Stimulated activated naive CD8-positive, alpha-beta T cell treated with anti-CD3 and anti-CD28 coated beads, Interleukin-15, amount 100 ng/mL, for 72 hours (primary cell): ENCODE results near the gene KIRREL3.

Source experiments
- ATAC-seq: fragments of 150-1000 bp; cut with Tn5 transposase; 2 replicates; pipeline ENCODE4 v1.10.0; 2021; ENCODE audit warnings: mild to moderate bottlenecking, moderate library complexity
- DNase-seq, 2 donors: peaks; one replicate each; pipeline ENCODE4 v3.0.0; 2021 to 2022
- H3K27ac Mint-ChIP-seq, 2 donors: one replicate each; pipeline ENCODE4 v1.8.0; 2022; ENCODE audit warnings: mild to moderate bottlenecking in 2 of 2, mixed read lengths in 2 of 2, moderate library complexity in 2 of 2
- H3K27me3 Mint-ChIP-seq: one replicate; pipeline ENCODE4 v1.8.0; 2022; ENCODE audit warnings: mixed read lengths
- H3K4me1 Mint-ChIP-seq: one replicate; pipeline ENCODE4 v1.8.0; 2022; ENCODE audit warnings: mild to moderate bottlenecking, mixed read lengths
- H3K4me3 Mint-ChIP-seq, 2 donors: one replicate each; pipeline ENCODE4 v1.8.0; 2022; ENCODE audit warnings: mild to moderate bottlenecking in 2 of 2, mixed read lengths in 2 of 2, moderate library complexity in 1 of 2
- H3K9me3 Mint-ChIP-seq, 2 donors: one replicate each; pipeline ENCODE4 v1.8.0; 2022; ENCODE audit warnings: mixed read lengths in 2 of 2

The KIRREL3 gene

DNA sequence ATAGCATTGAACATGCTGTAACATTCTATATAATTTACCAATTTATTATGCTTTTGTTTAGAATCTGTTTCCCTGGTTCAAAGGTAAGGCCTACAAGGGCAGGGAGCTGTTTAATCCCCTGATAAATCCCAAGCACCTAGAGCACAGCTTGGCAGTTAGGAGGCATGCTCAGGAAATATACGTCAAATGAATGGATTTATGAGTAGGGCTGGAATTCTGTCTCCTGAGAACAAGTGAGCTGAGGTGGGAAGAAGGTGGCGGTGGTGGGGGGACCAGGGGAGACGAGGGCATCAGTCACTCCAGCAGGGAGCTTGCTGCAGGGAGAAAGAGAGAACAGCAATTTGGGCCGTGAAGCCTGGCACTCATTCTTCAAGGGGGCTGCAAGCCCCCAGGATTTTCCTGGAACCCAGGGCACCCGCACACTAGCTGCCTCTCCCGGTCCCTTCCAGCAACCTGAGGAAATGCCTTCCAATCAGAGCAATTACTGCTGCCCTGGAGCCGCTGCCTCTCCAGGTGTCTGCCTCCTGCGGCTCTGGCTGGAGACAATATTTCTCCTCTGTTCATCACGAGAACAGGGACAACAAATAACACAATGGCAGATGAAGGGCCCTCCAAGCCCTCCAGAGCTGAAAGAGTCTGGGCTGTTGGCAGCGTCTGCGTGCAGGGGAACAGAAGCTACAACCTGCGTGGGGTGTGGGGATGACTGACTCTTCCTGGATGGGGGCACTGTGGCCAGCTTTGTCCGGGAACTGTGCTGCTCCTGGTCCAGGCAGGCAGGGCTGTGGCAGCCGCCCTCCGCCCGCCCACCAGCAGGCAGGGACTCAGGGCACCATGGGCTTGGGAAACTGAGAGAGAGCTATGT lies 411.7 kb downstream of the KIRREL3 start:
- H3K4me3 Mint-ChIP-seq: no peak overlapping the region

DNA sequence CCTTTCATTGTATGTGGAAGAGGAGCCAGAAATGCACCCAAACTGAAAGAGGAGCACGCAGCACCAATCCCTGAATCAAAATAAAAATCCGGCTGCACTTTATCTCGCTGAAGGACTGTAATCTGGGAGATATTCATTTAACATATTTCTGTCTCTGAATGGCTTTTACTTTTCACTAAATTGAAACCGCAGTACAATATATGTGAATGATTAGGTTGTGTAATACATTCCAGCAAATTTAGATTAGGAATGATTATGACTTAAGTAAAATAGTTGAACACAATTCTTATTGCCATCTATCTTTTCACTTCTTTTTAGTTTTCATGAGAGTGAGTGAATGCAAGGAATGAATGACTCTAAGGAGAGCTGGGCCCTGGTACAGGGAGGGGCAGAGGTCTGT lies 413.0 kb downstream of the KIRREL3 start:
- no peak for DNase-seq
- H3K4me3 Mint-ChIP-seq: no peak overlapping the region
- no peak overlapping the region for H3K27ac Mint-ChIP-seq
- H3K4me1 Mint-ChIP-seq: no peaks in the 10 kb centered on the region
- no peaks in the 10 kb centered on the region for H3K27me3 Mint-ChIP-seq
- no peaks in the 10 kb centered on the region for H3K9me3 Mint-ChIP-seq
- ATAC-seq: no peak

More for the DNA sequence above, 411.7 kb downstream of the KIRREL3 start:
- no peak overlapping the region for H3K27ac Mint-ChIP-seq
- H3K9me3 Mint-ChIP-seq: no peaks in the 10 kb centered on the region
- no peaks in the 10 kb centered on the region for H3K27me3 Mint-ChIP-seq
- ATAC-seq (no peak), DNase-seq (no peak)
- H3K4me1 Mint-ChIP-seq: no peaks in the 10 kb centered on the region

DNA sequence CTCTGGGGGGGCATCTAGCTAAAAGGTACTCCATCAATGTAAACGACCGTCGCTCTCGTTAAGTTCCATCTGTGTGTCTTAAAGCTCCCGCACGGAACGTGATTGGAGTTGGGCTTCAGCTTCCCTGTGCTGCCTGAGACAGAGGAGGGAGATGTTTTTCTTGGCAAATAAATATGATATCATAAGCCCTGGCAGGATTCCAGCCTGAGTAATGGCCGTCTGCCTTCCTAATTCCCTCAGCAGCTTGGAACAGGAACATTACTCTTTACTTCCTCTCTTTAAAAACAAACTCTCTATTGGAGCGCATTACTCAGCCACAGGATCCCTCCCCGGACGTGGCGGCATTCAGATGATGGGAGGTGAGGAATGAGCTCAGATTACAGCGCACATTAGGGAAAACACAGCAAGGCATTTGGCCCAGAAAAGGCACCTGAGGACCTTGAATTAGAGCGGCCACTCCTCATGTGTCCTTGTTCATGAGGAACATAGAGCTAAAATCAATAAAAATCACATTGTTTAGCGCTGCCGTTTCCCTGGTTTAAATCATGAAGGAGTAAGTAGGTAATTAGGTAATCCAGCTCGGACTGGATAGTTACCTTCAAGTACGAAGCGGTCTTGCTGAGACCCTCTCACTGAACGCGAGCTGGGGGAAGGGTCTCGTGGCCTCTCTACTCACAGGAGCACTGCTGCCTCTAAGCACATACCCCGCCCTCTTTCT lies 414.6 kb downstream of the KIRREL3 start:
- no peak for ATAC-seq
- Mint-ChIP-seq H3K27ac (no peak overlapping the region), H3K27me3 (no peaks in the 10 kb centered on the region), H3K4me1 (no peaks in the 10 kb centered on the region), H3K4me3 (no peak overlapping the region), H3K9me3 (no peaks in the 10 kb centered on the region)
- no peak for DNase-seq

DNA sequence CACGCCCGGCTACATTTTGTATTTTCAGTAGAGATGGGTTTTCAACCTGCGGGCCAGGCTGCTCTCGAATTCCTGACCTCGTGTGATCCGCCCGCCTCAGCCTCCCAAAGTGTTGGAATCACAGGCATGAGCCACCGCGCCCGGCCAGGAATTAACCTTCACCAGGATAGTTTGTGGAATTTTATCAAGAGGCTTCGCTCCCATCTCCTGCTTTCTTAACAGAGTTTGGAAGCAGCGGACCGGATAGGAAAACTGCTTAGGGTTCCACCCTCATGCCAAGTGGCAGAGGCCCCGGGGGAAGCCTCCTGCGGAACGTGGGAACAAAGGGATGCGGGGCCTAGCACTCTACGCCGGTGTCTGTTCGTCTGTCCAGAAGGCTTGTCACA lies 415.2 kb downstream of the KIRREL3 start:
- H3K27ac Mint-ChIP-seq: no peak overlapping the region
- no peaks in the 10 kb centered on the region for H3K4me1 Mint-ChIP-seq
- H3K4me3 Mint-ChIP-seq: no peak overlapping the region
- ATAC-seq: no peak
- no peaks in the 10 kb centered on the region for H3K27me3 Mint-ChIP-seq
- DNase-seq: no peak
- no peaks in the 10 kb centered on the region for H3K9me3 Mint-ChIP-seq

DNA sequence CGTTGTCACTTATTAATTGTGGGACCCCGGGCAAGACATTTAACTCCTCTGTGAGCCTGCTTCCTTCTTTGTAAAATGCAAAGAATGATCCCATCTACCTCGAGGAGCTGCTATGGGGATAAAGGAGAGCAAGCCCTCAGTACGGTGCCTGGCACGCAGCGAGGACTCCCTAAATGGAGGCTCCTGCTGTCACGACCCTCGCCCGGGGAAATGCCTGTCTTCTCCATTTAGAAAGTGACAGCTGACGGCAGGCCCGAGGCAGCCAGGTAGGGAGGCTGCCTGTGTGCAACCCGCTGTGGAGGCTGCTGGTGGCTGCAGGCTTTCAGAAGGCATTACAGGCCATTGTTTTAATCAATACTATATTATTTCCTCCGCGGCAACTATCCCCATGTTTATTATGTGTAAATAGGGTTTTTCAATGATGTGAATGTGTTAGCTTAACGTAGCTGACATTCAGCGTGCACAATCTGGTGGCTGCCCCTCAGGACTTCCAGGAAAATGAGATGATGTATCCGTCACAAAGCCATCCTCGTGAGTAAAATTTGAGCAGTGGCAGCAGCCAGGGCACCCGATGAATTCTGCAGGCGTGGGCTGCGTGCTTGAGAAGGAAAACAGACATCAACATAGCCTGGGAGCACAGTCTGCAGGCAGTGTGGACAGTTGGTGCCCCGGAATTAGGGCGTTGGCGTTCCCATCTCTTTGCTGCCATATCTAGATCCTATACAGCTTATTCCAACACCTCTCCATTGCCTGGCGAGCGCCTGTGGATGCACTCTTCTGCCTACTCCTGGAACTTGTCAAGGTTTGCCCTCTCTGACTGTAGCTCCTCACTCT lies 416.8 kb downstream of the KIRREL3 start:
- Mint-ChIP-seq H3K4me1 (no peaks in the 10 kb centered on the region), H3K4me3 (no peak overlapping the region), H3K27me3 (no peaks in the 10 kb centered on the region), H3K27ac (no peak overlapping the region), H3K9me3 (no peaks in the 10 kb centered on the region)
- no peak for DNase-seq
- ATAC-seq: no peak

DNA sequence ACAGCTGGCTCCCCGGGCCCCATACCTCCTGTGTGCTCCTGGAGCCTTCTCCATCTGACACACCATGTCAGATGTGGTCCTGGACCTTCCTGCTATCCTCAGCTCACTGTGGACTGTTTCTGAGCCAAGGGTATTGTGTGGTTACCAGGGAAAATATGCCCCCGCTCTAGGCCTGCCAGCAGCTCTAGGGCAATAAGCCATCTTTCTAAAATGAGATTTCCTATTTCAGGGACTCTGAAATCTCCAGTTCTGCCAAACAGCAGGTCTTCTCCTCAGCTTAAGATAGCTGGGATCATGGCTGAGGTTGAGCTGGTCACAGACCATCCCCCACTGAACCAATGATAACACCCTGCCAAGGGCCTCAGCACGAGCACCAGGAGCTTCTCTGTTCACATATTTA lies 417.5 kb downstream of the KIRREL3 start:
- no peak overlapping the region for H3K27ac Mint-ChIP-seq
- no peak overlapping the region for H3K4me3 Mint-ChIP-seq
- H3K9me3 Mint-ChIP-seq: no peaks in the 10 kb centered on the region
- no peaks in the 10 kb centered on the region for H3K27me3 Mint-ChIP-seq
- ATAC-seq (no peak), DNase-seq (no peak)
- no peaks in the 10 kb centered on the region for H3K4me1 Mint-ChIP-seq

DNA sequence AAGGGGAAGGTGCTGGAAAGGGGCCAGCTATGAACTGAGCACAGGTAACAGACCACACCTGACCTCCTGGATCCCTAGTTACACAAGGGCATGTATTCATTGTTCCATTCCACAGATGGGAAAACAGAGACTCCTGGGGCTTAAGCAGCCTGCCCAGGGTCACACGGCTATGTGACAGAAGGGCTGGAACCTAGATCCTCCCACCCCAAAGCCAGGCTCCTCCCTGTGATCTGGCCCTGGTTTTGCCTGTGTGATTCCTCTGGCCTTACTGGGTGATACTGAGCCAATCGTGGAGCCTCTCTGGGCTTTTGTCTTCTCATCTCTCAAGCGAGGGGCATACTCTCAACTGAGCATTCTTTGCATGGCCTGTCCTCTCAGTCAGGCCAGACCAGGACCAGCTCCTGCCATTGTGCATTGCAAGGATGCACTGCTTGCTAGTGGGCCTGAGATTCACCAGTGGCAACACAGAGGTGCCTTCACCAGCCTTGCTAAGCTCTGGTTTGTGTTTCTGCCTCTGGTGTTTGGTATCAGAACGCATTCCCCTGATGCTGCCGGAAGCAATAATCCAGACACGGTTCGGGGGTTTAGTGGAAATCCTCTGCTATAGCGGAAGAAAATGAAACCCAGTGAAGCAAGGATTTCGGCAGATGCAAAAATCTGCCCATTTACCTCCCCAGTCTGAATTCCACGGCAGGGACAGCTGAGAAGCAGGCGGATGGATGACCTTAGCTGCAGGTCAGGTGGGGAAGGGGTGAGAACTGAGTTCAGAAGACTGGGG lies 418.5 kb downstream of the KIRREL3 start:
- Mint-ChIP-seq H3K4me3 (no peak overlapping the region), H3K4me1 (no peaks in the 10 kb centered on the region), H3K27ac (no peak overlapping the region), H3K27me3 (no peaks in the 10 kb centered on the region), H3K9me3 (no peaks in the 10 kb centered on the region)
- ATAC-seq: no peak
- no peak for DNase-seq

DNA sequence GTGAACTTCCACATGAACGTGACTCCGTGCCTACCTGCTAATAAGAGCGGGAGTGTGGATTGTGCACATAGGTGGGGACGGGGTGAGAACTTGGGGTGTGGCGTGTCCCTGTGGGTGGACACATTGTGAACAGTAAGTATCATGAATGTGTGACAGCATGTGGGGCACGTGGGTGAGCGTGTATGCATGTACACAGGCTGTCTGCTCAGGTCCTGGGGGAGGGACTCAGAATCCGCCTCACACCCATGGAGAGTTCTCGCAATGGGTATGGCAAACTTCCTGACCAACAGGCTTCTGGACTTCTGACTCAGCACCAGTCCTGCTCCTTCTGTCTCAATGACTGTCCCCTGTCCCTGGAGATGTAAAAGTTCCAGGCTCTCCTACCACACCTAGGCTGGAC lies 422.1 kb downstream of the KIRREL3 start:
- Mint-ChIP-seq H3K4me3 (no peak overlapping the region), H3K9me3 (no peaks in the 10 kb centered on the region), H3K27me3 (no peaks in the 10 kb centered on the region), H3K4me1 (no peaks in the 10 kb centered on the region), H3K27ac (no peak overlapping the region)
- no peak for ATAC-seq
- DNase-seq: no peak

DNA sequence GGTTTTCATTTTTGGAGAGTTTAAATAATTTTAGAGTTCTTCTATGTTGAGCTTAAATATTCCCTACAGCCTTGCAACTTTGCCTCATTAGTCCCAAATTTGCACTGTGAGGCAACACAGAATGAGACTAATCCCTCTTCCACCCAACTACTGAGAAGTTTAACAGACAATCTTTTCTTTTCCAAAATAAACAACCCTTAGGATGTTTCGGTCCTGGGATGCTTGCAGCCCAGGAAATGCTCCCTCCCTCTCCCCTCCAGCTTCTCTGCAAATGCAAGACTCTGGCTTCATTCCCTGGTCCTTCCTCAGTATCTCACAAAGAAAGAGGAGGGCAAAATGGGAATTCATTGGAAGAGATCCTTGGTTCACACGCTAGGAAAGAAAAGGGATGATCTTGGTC lies 422.5 kb downstream of the KIRREL3 start:
- DNase-seq (no peak), ATAC-seq (no peak)
- no peak overlapping the region for H3K4me3 Mint-ChIP-seq
- no peaks in the 10 kb centered on the region for H3K4me1 Mint-ChIP-seq
- H3K27me3 Mint-ChIP-seq: no peaks in the 10 kb centered on the region
- no peak overlapping the region for H3K27ac Mint-ChIP-seq
- no peaks in the 10 kb centered on the region for H3K9me3 Mint-ChIP-seq

DNA sequence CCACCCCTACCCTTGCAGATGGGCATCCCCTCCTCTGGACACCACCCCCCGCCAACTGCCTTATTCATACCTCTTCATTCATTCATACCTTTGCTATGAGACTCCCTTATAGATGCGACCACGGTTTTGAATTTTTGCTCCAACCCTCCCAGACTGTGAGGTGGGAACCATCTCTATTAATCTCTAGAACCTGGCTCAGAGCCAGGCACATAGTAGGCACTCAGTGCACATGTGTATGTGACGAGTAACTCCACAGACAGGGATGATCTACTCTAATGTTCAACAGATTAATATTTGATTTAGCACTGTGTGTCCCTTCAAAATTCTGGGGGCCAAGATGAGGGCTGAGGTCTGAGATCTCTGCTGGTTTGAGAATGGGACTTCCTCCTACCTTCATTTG lies 424.7 kb downstream of the KIRREL3 start:
- no peak overlapping the region for H3K27ac Mint-ChIP-seq
- H3K4me3 Mint-ChIP-seq: no peak overlapping the region
- no peaks in the 10 kb centered on the region for H3K9me3 Mint-ChIP-seq
- H3K4me1 Mint-ChIP-seq: no peaks in the 10 kb centered on the region
- DNase-seq (no peak), ATAC-seq (no peak)
- peaks cover 6% of the 10 kb centered on the region for H3K27me3 Mint-ChIP-seq

DNA sequence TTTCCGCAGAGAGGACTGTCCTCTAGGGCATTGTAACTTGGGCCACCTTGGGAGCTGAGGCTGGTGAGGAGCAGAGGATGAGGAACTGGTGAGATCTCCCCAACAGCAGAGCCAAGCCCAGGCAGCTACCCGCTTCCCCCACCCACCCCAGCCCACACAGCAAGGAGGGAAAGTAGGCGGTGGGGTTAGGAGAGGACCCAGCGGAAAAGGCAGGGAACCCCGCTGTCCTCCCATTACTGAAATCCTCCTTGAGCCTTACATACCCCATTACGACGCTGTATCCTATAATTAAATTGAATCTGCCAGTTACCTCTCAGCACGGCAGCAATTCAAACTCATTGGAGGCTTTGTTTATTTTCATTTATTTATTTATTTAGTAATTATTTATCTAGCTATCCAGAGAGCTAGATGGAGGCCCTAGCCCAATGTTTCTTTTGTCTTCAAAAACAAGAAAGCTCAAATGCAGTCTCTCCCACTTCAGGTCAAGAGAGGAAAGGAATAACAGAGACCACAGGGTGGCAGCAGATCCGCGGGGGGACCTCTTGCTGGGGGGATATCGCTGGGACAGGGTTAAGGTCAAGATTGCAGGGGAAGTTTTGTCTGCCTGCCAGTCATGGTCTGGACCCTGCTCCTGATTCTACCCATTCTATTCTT lies 427.1 kb downstream of the KIRREL3 start:
- Mint-ChIP-seq H3K9me3 (no peaks in the 10 kb centered on the region), H3K4me1 (no peaks in the 10 kb centered on the region), H3K27me3 (peaks cover 11% of the 10 kb centered on the region), H3K27ac (no peak overlapping the region), H3K4me3 (no peak overlapping the region)
- ATAC-seq (no peak), DNase-seq (no peak)

DNA sequence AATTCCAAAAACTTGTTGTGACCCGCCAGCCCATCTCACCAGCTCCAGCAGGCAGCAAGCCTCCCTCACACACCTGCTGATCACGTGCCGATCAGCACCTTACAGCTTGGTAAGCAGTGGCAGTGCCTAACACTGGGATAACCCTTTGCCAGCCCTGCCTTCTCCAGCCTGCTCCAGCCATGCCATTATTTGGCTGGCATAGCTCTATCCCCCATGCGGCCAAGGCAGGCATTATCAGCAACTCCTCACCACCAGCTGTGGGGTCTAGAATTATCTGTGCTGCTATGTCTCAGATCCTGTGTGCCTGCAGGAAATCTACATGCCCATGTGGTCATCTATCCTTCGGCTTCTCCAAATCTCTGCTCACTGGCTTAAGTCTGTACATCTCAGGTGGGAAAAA lies 430.1 kb downstream of the KIRREL3 start:
- ATAC-seq (no peak), DNase-seq (no peak)
- Mint-ChIP-seq H3K27me3 (peaks cover 36% of the 10 kb centered on the region), H3K4me1 (no peaks in the 10 kb centered on the region), H3K4me3 (no peak overlapping the region), H3K9me3 (no peaks in the 10 kb centered on the region), H3K27ac (no peak overlapping the region)

DNA sequence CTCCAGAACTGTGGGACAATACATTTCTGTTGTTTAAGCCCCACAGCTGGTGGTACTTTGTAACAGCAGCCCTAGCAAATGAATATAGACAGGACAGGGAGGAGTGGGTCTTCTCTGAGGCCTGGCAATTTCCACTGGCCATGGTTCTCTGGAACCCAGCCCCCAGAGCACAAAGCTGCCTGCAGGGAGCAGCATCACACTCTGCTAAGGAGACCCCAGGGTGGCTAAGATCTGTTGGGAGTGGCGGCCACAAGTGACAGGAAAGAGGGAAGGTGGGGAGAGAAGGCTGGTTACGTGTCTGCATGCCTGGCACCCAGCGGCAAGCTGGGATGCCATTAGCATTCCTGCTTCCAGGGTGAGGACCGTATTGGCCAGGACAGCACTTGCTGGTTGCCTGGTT lies 433.2 kb downstream of the KIRREL3 start:
- ATAC-seq (no peak), DNase-seq (no peak)
- H3K4me1 Mint-ChIP-seq: no peaks in the 10 kb centered on the region
- H3K4me3 Mint-ChIP-seq: no peak overlapping the region
- H3K27ac Mint-ChIP-seq: no peak overlapping the region
- peaks cover 41% of the 10 kb centered on the region for H3K27me3 Mint-ChIP-seq
- no peaks in the 10 kb centered on the region for H3K9me3 Mint-ChIP-seq

DNA sequence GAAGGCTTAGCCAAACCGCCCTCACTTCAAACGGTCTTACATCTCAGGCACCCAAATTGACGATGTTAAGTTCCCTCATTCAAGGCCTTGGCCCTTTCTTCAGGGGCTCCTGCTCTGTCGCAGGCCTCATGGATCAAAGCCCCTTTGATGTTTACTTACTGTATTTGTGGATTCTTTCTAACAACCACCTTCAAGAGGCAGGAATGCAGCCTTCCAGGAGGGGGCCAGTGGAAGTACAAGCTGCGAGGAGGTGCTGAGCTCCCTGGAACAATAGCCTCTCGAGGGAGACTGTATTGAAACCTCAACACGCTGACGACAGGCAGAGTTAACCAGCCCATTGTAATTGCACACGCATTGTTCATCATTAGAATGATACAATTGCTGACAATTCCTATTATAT lies 436.0 kb downstream of the KIRREL3 start:
- no peak for ATAC-seq
- no peak overlapping the region for H3K4me3 Mint-ChIP-seq
- no peak for DNase-seq
- peaks cover 43% of the 10 kb centered on the region for H3K27me3 Mint-ChIP-seq
- no peaks in the 10 kb centered on the region for H3K4me1 Mint-ChIP-seq
- peaks cover 0 to 9% of the 10 kb centered on the region in 2 donors for H3K9me3 Mint-ChIP-seq
- no peak overlapping the region for H3K27ac Mint-ChIP-seq
